PC-3 (cell line): Measurements from ENCODE around the gene PTPRD. TPM values are rescaled to one million over a fixed set of nuclear protein-coding genes. Genes with fewer than 3 reads are reported as not detected.

Experiments used
- ATAC-seq: fragments of 200-7000 bp; cut with Tn5 transposase; 2 replicates; pipeline ENCODE4 v1.9.1; 2020; ENCODE audit warnings: mild to moderate bottlenecking, moderate library complexity
- BruUV-seq: library from RNA; stranded (reverse); fragments of 400-500 nt; replicated peaks from 2 replicates; lab custom pipeline; 2021; lab: Mats Ljungman, UMichigan
- CTCF ChIA-PET: fragments of 300-600 bp; sonication (Branson Sonifier 250); formaldehyde crosslinking; loops from one replicate; lab custom pipeline; 2022; ENCODE audit warnings: antibody characterized with exemption; lab: Charles Lee
- POLR2A ChIA-PET: fragments of 300-600 bp; sonication (Branson Sonifier 250); formaldehyde crosslinking; loops from one replicate; lab custom pipeline; 2022; ENCODE audit warnings: antibody characterized with exemption; ENCODE audit not compliant: unreplicated experiment; lab: Charles Lee
- DNase-seq: peaks from one replicate; pipeline ENCODE4 v3.0.0-alpha.2; 2015
- H2AFZ ChIP-seq: fragments of 300-600 bp; sonication (generic); 2 replicates; pipeline ENCODE4 v1.6.0; 2016; ENCODE audit warnings: antibody characterized with exemption, low read length
- H3F3A ChIP-seq: fragments of 300-600 bp; sonication (generic); one replicate; pipeline ENCODE4 v1.6.0; 2017; ENCODE audit warnings: antibody characterized with exemption, low read length, control low read depth, mild to moderate bottlenecking; ENCODE audit not compliant: unreplicated experiment
- H3K27ac ChIP-seq: fragments of 300-600 bp; sonication (generic); 2 replicates; pipeline ENCODE4 v1.5.1; 2016; ENCODE audit warnings: mild to moderate bottlenecking, low read length
- H3K27me3 ChIP-seq: fragments of 300-600 bp; sonication (generic); 2 replicates; pipeline ENCODE4 v1.6.1; 2016; ENCODE audit warnings: low read length, mixed read lengths
- H3K36me3 ChIP-seq: fragments of 300-600 bp; sonication (generic); 2 replicates; pipeline ENCODE4 v1.6.1; 2016; ENCODE audit warnings: low read depth, mixed run types, low read length, mixed read lengths
- H3K4me1 ChIP-seq: fragments of 300-600 bp; sonication (generic); 2 replicates; pipeline ENCODE4 v1.5.1; 2016; ENCODE audit warnings: low read length; ENCODE audit not compliant: insufficient read depth
- H3K4me2 ChIP-seq: fragments of 300-600 bp; sonication (generic); 2 replicates; pipeline ENCODE4 v1.6.0; 2016; ENCODE audit warnings: low read length
- H3K4me3 ChIP-seq: fragments of 300-600 bp; sonication (generic); 2 replicates; pipeline ENCODE4 v1.5.1; 2016; ENCODE audit warnings: mild to moderate bottlenecking, low read length, mixed read lengths
- H3K79me2 ChIP-seq: fragments of 300-600 bp; sonication (generic); 2 replicates; pipeline ENCODE4 v1.6.1; 2017; ENCODE audit warnings: low read length, mixed read lengths
- H3K9ac ChIP-seq: fragments of 300-600 bp; sonication (generic); 2 replicates; pipeline ENCODE4 v1.6.0; 2016; ENCODE audit warnings: mild to moderate bottlenecking, low read length
- H3K9me2 ChIP-seq: fragments of 300-600 bp; sonication (generic); replicated peaks from 2 replicates; pipeline ENCODE4 v1.6.1; 2016; ENCODE audit warnings: mixed run types, low read length, mixed read lengths
- H3K9me3 ChIP-seq: fragments of 300-600 bp; sonication (generic); 2 replicates; pipeline ENCODE4 v1.6.1; 2016; ENCODE audit warnings: low read length, mixed read lengths
- H4K20me1 ChIP-seq: fragments of 300-600 bp; sonication (generic); 2 replicates; pipeline ENCODE4 v1.6.1; 2016; ENCODE audit warnings: low read length, mixed read lengths
- CTCF ChIP-seq: fragments of 300-600 bp; sonication (generic); conservative IDR thresholded peaks from 2 replicates; pipeline ENCODE4 v1.5.1; 2017; ENCODE audit warnings: antibody characterized with exemption, low read depth, mild to moderate bottlenecking, low read length
- EZH2 ChIP-seq: fragments of 300-600 bp; sonication (generic); IDR thresholded peaks from one replicate; pipeline ENCODE4 v1.6.1; 2017; ENCODE audit warnings: antibody characterized with exemption, mild to moderate bottlenecking, low read length; ENCODE audit not compliant: unreplicated experiment
- EZH2phosphoT487 ChIP-seq: fragments of 300-600 bp; sonication (generic); IDR thresholded peaks from 2 replicates; pipeline ENCODE4 v1.6.1; 2018; ENCODE audit warnings: mild to moderate bottlenecking, antibody characterized with exemption, low read length, borderline replicate concordance
- intact Hi-C: fragments of 100-400 bp; cut with micrococcal nuclease; formaldehyde crosslinking; loops from 2 replicates; pipeline ENCODE4 v1.9.0; 2023
- total RNA-seq: library from RNA; depleted of rRNA; stranded (reverse); fragments of >200 nt; gene quantifications from 2 replicates; pipeline ENCODE4 v1.2.3, GENCODE V29; 2014

Gene PTPRD
- total RNA-seq, 1 experiment from 2014 or later: not detected

GRCh38 chr9:8266861-8267260 is 2345.9 kb downstream of the PTPRD start:
- BruUV-seq: no TSS peak
- H3K36me3 ChIP-seq: no peaks in the 10 kb centered on the region
- ChIA-PET CTCF (interaction anchor here (0.6 kb wide), 1 partner anchor 130 kb away, joined by 3 read pairs; no protein-coding TSS in a partner anchor), POLR2A (no interaction called here)
- no peaks in the 10 kb centered on the region for H3K79me2 ChIP-seq
- H3K27ac ChIP-seq: no peak overlapping the region
- no peak for ATAC-seq
- no peak for DNase-seq
- H3F3A ChIP-seq: no peaks in the 10 kb centered on the region
- no peaks in the 10 kb centered on the region for H3K9me2 ChIP-seq
- H3K27me3 ChIP-seq: no peaks in the 10 kb centered on the region
- H3K9ac ChIP-seq: no peak overlapping the region
- H2AFZ ChIP-seq: no peak overlapping the region
- H4K20me1 ChIP-seq: no peaks in the 10 kb centered on the region
- H3K9me3 ChIP-seq: no peaks in the 10 kb centered on the region
- no peak overlapping the region for H3K4me2 ChIP-seq
- TF ChIP-seq EZH2: no peak
- intact Hi-C loops: no loop called here
- H3K4me3 ChIP-seq: no peak overlapping the region
- no peaks in the 10 kb centered on the region for H3K4me1 ChIP-seq

GRCh38 chr9:8265281-8265680 is 2347.5 kb downstream of the PTPRD start:
- intact Hi-C loops: no loop called here
- POLR2A ChIA-PET: no interaction called here
- no peaks in the 10 kb centered on the region for H3F3A ChIP-seq
- H3K9ac ChIP-seq: no peak overlapping the region
- ATAC-seq (no peak), DNase-seq (no peak)
- no peak overlapping the region for H2AFZ ChIP-seq
- H3K9me3 ChIP-seq: no peaks in the 10 kb centered on the region
- TF ChIP-seq CTCF (no peak), EZH2 (no peak), EZH2phosphoT487 (no peak)
- no peaks in the 10 kb centered on the region for H3K36me3 ChIP-seq
- H3K27me3 ChIP-seq: no peaks in the 10 kb centered on the region
- CTCF ChIA-PET: no interaction called here
- BruUV-seq: no TSS peak
- no peaks in the 10 kb centered on the region for H3K4me1 ChIP-seq
- no peak overlapping the region for H3K4me3 ChIP-seq
- no peaks in the 10 kb centered on the region for H3K9me2 ChIP-seq
- no peaks in the 10 kb centered on the region for H3K79me2 ChIP-seq
- H3K27ac ChIP-seq: no peak overlapping the region
- H3K4me2 ChIP-seq: no peak overlapping the region
- no peaks in the 10 kb centered on the region for H4K20me1 ChIP-seq
